H9 (cell line): ENCODE results near the gene CDRT4. TPM values are rescaled to one million over a fixed set of nuclear protein-coding genes. Genes with fewer than 3 reads are reported as not detected.

Experiments used
- DNase-seq: peaks from one replicate; pipeline ENCODE4 v3.0.0-alpha.2; 2017
- H2AFZ ChIP-seq: one replicate; pipeline ENCODE4 v1.6.1; 2013; ENCODE audit warnings: mild to moderate bottlenecking, low read length, control low read depth, moderate library complexity
- H2AK5ac ChIP-seq: 2 replicates; pipeline ENCODE4 v1.6.1; 2013; ENCODE audit warnings: low read length, control low read depth, mixed read lengths; ENCODE audit not compliant: insufficient read length
- H2BK120ac ChIP-seq: one replicate; pipeline ENCODE4 v1.6.1; 2013; ENCODE audit warnings: low read depth, mild to moderate bottlenecking, low read length, control low read depth, inconsistent platforms; ENCODE audit not compliant: poor library complexity, severe bottlenecking
- H2BK12ac ChIP-seq: 2 replicates; pipeline ENCODE4 v1.6.1; 2013; ENCODE audit warnings: low read length, control low read depth, mixed read lengths, low read depth; ENCODE audit not compliant: insufficient read length
- H2BK15ac ChIP-seq: 2 replicates; pipeline ENCODE4 v1.6.1; 2013; ENCODE audit warnings: low read depth, low read length, control low read depth
- H2BK20ac ChIP-seq: one replicate; pipeline ENCODE4 v1.6.1; 2013; ENCODE audit warnings: low read depth, mild to moderate bottlenecking, low read length, control low read depth, inconsistent platforms; ENCODE audit not compliant: poor library complexity, severe bottlenecking
- H2BK5ac ChIP-seq: 2 replicates; pipeline ENCODE4 v1.6.1; 2013; ENCODE audit warnings: low read length, control low read depth, mixed read lengths; ENCODE audit not compliant: insufficient read length
- H3K14ac ChIP-seq: 2 replicates; pipeline ENCODE4 v1.6.1; 2013; ENCODE audit warnings: low read length, control low read depth; ENCODE audit not compliant: insufficient read depth
- H3K18ac ChIP-seq: 2 replicates; pipeline ENCODE4 v1.6.1; 2013; ENCODE audit warnings: low read depth, mild to moderate bottlenecking, mixed read lengths, low read length, control low read depth; ENCODE audit not compliant: insufficient read length
- H3K23ac ChIP-seq: 2 replicates; pipeline ENCODE4 v1.6.1; 2013; ENCODE audit warnings: low read length, control low read depth, mixed read lengths, low read depth; ENCODE audit not compliant: insufficient read length
- H3K23me2 ChIP-seq: 2 replicates; pipeline ENCODE4 v1.6.1; 2013; ENCODE audit warnings: low read depth, mild to moderate bottlenecking, mixed read lengths, low read length, control low read depth; ENCODE audit not compliant: insufficient read length, poor library complexity, severe bottlenecking
- H3K27ac ChIP-seq: 2 replicates; pipeline ENCODE4 v1.5.1; 2013; ENCODE audit warnings: low read length, control low read depth, mixed read lengths, low read depth; ENCODE audit not compliant: insufficient read length
- H3K27me3 ChIP-seq: 2 replicates; pipeline ENCODE4 v1.6.1; 2013; ENCODE audit warnings: low read length, control low read depth, inconsistent platforms; ENCODE audit not compliant: insufficient read depth
- H3K4ac ChIP-seq: 2 replicates; pipeline ENCODE4 v1.6.1; 2013; ENCODE audit warnings: low read depth, mild to moderate bottlenecking, control low read depth, inconsistent platforms, low read length, moderate library complexity
- H3K4me1 ChIP-seq: 2 replicates; pipeline ENCODE4 v1.6.1; 2013; ENCODE audit warnings: low read length, control low read depth, inconsistent platforms; ENCODE audit not compliant: insufficient read depth
- H3K4me2 ChIP-seq: 2 replicates; pipeline ENCODE4 v1.6.1; 2013; ENCODE audit warnings: low read length, control low read depth, mixed read lengths; ENCODE audit not compliant: insufficient read length, insufficient read depth
- H3K56ac ChIP-seq: 2 replicates; pipeline ENCODE4 v1.6.1; 2013; ENCODE audit warnings: low read depth, mild to moderate bottlenecking, mixed read lengths, low read length, control low read depth; ENCODE audit not compliant: insufficient read length
- H3K79me1 ChIP-seq: 2 replicates; pipeline ENCODE4 v1.6.1; 2013; ENCODE audit warnings: low read depth, mild to moderate bottlenecking, moderate library complexity, low read length, control low read depth, inconsistent platforms; ENCODE audit not compliant: insufficient read depth, poor library complexity, severe bottlenecking
- H3K79me2 ChIP-seq: 2 replicates; pipeline ENCODE4 v1.6.1; 2013; ENCODE audit warnings: low read length, control low read depth, inconsistent platforms; ENCODE audit not compliant: insufficient read depth
- H3K9ac ChIP-seq: 2 replicates; pipeline ENCODE4 v1.6.1; 2013; ENCODE audit warnings: low read length, control low read depth, mixed read lengths; ENCODE audit not compliant: insufficient read length; ENCODE audit errors: extremely low read depth
- H3K9me3 ChIP-seq: one replicate; pipeline ENCODE4 v1.6.1; 2013; ENCODE audit warnings: low read depth, low read length, inconsistent platforms; ENCODE audit not compliant: control insufficient read depth
- H3T11ph ChIP-seq: one replicate; pipeline ENCODE4 v1.6.1; 2013; ENCODE audit warnings: mild to moderate bottlenecking, low read length, control low read depth, inconsistent platforms
- H4K20me1 ChIP-seq: one replicate; pipeline ENCODE4 v1.6.1; 2013; ENCODE audit not compliant: control insufficient read depth, insufficient read length, insufficient read depth
- H4K5ac ChIP-seq: 2 replicates; pipeline ENCODE4 v1.6.1; 2013; ENCODE audit warnings: low read depth, mild to moderate bottlenecking, mixed read lengths, low read length, control low read depth; ENCODE audit not compliant: insufficient read length
- H4K8ac ChIP-seq: replicated peaks from 2 replicates; pipeline ENCODE4 v1.6.1; 2013; ENCODE audit warnings: low read length, control low read depth, mixed read lengths, low read depth; ENCODE audit not compliant: insufficient read length
- H4K91ac ChIP-seq: 2 replicates; pipeline ENCODE4 v1.6.1; 2013; ENCODE audit warnings: low read depth, mild to moderate bottlenecking, moderate library complexity, mixed read lengths, low read length, control low read depth; ENCODE audit not compliant: insufficient read length
- H3K27ac Mint-ChIP-seq, 3 experiments: 2 replicates in 2 of 3; 3 replicates in 1 of 3; pipeline ENCODE4 v1.8.0; 2020 to 2021; ENCODE audit warnings: mixed read lengths in 3 of 3, mild to moderate bottlenecking in 1 of 3, moderate library complexity in 1 of 3
- H3K27me3 Mint-ChIP-seq: 2 replicates; pipeline ENCODE4 v1.8.0; 2021; ENCODE audit warnings: low read depth, mild to moderate bottlenecking, moderate library complexity, mixed read lengths
- H3K36me3 Mint-ChIP-seq, 3 experiments: 2 replicates in 2 of 3; 3 replicates in 1 of 3; pipeline ENCODE4 v1.8.0; 2020 to 2021; ENCODE audit warnings: low read depth in 3 of 3, mixed read lengths in 3 of 3; ENCODE audit not compliant: insufficient read depth in 1 of 3
- H3K4me1 Mint-ChIP-seq, 2 experiments: 2 replicates each; pipeline ENCODE4 v1.8.0; 2020; ENCODE audit warnings: mixed read lengths in 2 of 2
- H3K4me3 Mint-ChIP-seq, 2 experiments: 2 replicates in 1 of 2; 3 replicates in 1 of 2; pipeline ENCODE4 v1.8.0; 2020 to 2021; ENCODE audit warnings: mild to moderate bottlenecking in 2 of 2, mixed read lengths in 2 of 2, moderate library complexity in 1 of 2
- H3K9me3 Mint-ChIP-seq, 2 experiments: 2 replicates in 1 of 2; 3 replicates in 1 of 2; pipeline ENCODE4 v1.8.0; 2020; ENCODE audit warnings: mild to moderate bottlenecking in 2 of 2, mixed read lengths in 2 of 2, moderate library complexity in 1 of 2
- CTCF ChIP-seq: fragments of 200-600 bp; sonication (generic); conservative IDR thresholded peaks from 3 replicates; pipeline ENCODE4 v1.8.0; 2021; ENCODE audit warnings: antibody characterized with exemption, mild to moderate bottlenecking
- WGBS: extraction: QIAGEN DNeasy Blood & Tissue Kit; methylation state at CpG from one replicate; pipeline ENCODE4 v1.1.7; 2013; ENCODE audit warnings: missing lambda C conversion rate, low lambda C conversion rate, mixed read lengths; ENCODE audit not compliant: insufficient read length; ENCODE audit errors: extremely low coverage; 5-methylcytosine and 5-hydroxymethylcytosine counted together
- total RNA-seq: library from RNA; stranded (reverse); gene quantifications from 2 replicates; pipeline ENCODE4 v1.2.1, GENCODE V29; 2021

The CDRT4 gene
- total RNA-seq, 1 experiment from 2014 or later, result 3.8 TPM

DNA sequence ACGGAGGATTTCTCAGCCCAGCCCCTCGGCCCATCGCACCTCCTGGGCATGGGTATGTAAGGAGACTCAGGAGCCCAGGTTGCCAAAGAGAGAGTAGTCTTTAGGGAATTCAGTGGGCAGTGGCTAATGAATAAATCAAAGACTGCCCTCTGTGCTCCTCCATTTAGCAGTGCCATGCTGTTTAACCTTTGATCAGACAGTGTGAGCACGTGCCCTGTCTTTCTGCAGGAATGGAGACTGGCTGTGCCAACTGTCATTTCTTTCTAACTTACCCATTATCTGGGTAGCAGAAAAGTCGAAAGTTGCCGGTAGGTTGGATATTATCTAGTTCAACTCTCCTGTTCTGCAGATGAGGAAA, 62.4 kb downstream of the CDRT4 start:
- Mint-ChIP-seq H3K27me3 (peaks cover 4% of the 10 kb centered on the region), H3K9me3 (no peaks in the 10 kb centered on the region), H3K4me1 (0 out of 4 replicates have a peak, but pooled peaks cover 0 to 4% of the 10 kb centered on the region in 2 experiments), H3K27ac (no peak overlapping the region), H3K4me3 (no peak overlapping the region), H3K36me3 (no peaks in the 10 kb centered on the region)
- H3T11ph ChIP-seq, result no peak overlapping the region
- H3K4ac ChIP-seq, result no peak overlapping the region
- no peak overlapping the region for H3K27ac ChIP-seq
- no peak for DNase-seq
- H3K4me1 ChIP-seq, result no peaks in the 10 kb centered on the region
- no peak overlapping the region for H4K8ac ChIP-seq
- no peak overlapping the region for H3K56ac ChIP-seq
- H4K20me1 ChIP-seq, result no peaks in the 10 kb centered on the region
- no peak overlapping the region for H4K5ac ChIP-seq
- WGBS, result no CpG with 5 or more reads among the region's 6 CpGs
- no peaks in the 10 kb centered on the region for H3K9me3 ChIP-seq
- no peak overlapping the region for H4K91ac ChIP-seq
- H3K79me1 ChIP-seq, result no peaks in the 10 kb centered on the region
- no peak overlapping the region for H3K23ac ChIP-seq
- no peak overlapping the region for H3K14ac ChIP-seq
- no peak overlapping the region for H3K18ac ChIP-seq
- no peak overlapping the region for H2BK20ac ChIP-seq
- H3K23me2 ChIP-seq, result no peaks in the 10 kb centered on the region
- no peaks in the 10 kb centered on the region for H3K27me3 ChIP-seq
- TF ChIP-seq CTCF, result no peak
- H2BK5ac ChIP-seq, result no peak overlapping the region
- H3K4me2 ChIP-seq, result no peak overlapping the region
- no peak overlapping the region for H2AK5ac ChIP-seq
- no peak overlapping the region for H2BK15ac ChIP-seq
- H2AFZ ChIP-seq, result no peak overlapping the region
- no peaks in the 10 kb centered on the region for H3K79me2 ChIP-seq
- no peak overlapping the region for H2BK12ac ChIP-seq
- H2BK120ac ChIP-seq, result no peak overlapping the region
- H3K9ac ChIP-seq, result no peak overlapping the region
